WTC11 (cell line): ENCODE measurements around the gene CALCR.

Experiments used
- ATF1 ChIP-seq: sonication (generic); formaldehyde crosslinking; IDR thresholded peaks from 2 replicates; pipeline ENCODE4 v1.8.1; 2023; ENCODE audit warnings: mild to moderate bottlenecking, moderate library complexity, missing genetic modification reagents
- CTCF ChIP-seq: fragments of 200-600 bp; IDR thresholded peaks from 2 replicates; pipeline ENCODE4 v1.8.0; 2022; ENCODE audit warnings: antibody characterized with exemption
- FOXJ3 ChIP-seq: sonication (generic); formaldehyde crosslinking; IDR thresholded peaks from 2 replicates; pipeline ENCODE4 v1.9.0; 2021; ENCODE audit warnings: missing genetic modification reagents, mild to moderate bottlenecking, borderline replicate concordance
- HMGA2 ChIP-seq: fragments of 250-450 bp; sonication (Bioruptor Pico); IDR thresholded peaks from 2 replicates; pipeline ENCODE4 v1.4.0; 2021; ENCODE audit warnings: mild to moderate bottlenecking, moderate library complexity
- NFE2L1 ChIP-seq: sonication (generic); formaldehyde crosslinking; IDR thresholded peaks from 2 replicates; pipeline ENCODE4 v1.8.1; 2023; ENCODE audit warnings: missing genetic modification reagents
- NFYB ChIP-seq: sonication (generic); formaldehyde crosslinking; conservative IDR thresholded peaks from 2 replicates; pipeline ENCODE4 v1.8.0; 2022; ENCODE audit warnings: low read depth, missing genetic modification reagents

GRCh38 chr7:93538061-93538460 is 36.5 kb downstream of the CALCR start:
- TF ChIP-seq NFYB (CRISPR knock-in tag) (no peak), ATF1 (no peak), CTCF (no peak), NFE2L1 (no peak), FOXJ3 (CRISPR knock-in tag) (no peak), HMGA2 (CRISPR knock-in tag) (no peak)
